ENCODE results near the gene ARHGAP15. TPM values are rescaled to one million over a fixed set of nuclear protein-coding genes. Genes with fewer than 3 reads are reported as not detected.
A peak's percentile ranks its signal among the peaks of the same experiment; 100 is the strongest.

Gene ARHGAP15
- total and polyA plus RNA-seq, 2 donors (not counting 1 experiment from before 2014, with no cell fraction given), result 0.07 TPM; not detected in 1

DNA sequence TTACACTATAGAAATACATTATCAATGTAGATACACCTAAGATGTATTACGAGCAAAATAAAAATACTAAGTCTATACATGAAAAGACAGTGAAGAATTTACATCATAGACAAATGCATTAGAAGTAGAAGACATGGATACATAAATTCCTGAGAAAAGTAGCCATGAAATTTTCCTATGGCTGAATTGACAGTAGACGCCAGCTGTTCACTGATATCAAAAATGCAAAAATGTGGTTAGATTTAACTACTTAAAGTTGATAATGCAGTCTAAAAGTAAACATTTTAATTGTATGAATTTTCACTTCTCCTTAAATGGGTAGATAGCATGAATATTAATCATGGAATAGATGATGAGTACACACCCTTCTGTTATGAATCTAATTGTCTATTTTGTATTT, 350.9 kb downstream of the ARHGAP15 start:
- no peak overlapping the region for H2AFZ ChIP-seq (ENCODE audit: low read length)
- no peaks in the 10 kb centered on the region for H4K20me1 ChIP-seq (ENCODE audit: control insufficient read depth, extremely low read depth, insufficient read depth, low read length)
- H3K9ac ChIP-seq (ENCODE audit: insufficient read depth, low read length), result no peak overlapping the region
- no peaks in the 10 kb centered on the region for H3K9me3 ChIP-seq (ENCODE audit: control insufficient read depth, insufficient read depth, low read depth, low read length)
- no peaks in the 10 kb centered on the region for H3K36me3 ChIP-seq (ENCODE audit: control insufficient read depth, insufficient read depth, low read length)
- H3K27ac ChIP-seq (ENCODE audit: insufficient read depth, low read length), result no peak overlapping the region
- H3K27me3 ChIP-seq (ENCODE audit: control insufficient read depth, insufficient read depth, low read length), result no peaks in the 10 kb centered on the region
- H3K79me2 ChIP-seq (ENCODE audit: control insufficient read depth, insufficient read depth, low read length), result no peaks in the 10 kb centered on the region
- H3K4me2 ChIP-seq (ENCODE audit: extremely low read depth, insufficient read depth, low read length), result no peak overlapping the region
- no peak overlapping the region for H3K4me3 ChIP-seq (replicated peaks in 1 of 4; ENCODE audit: control extremely low read depth in 1 of 4, insufficient read depth in 1 of 4, low read depth in 3 of 4, low read length in 4 of 4)
- peaks cover 12% of the 10 kb centered on the region for H3K4me1 ChIP-seq (ENCODE audit: control insufficient read depth, extremely low read depth, insufficient read depth, low read length)
- no peak for TF ChIP-seq EZH2 (IDR thresholded peaks at IDR 0.05; ENCODE audit: low read length, missing control alignments)
- TF ChIP-seq, protein P1, sequence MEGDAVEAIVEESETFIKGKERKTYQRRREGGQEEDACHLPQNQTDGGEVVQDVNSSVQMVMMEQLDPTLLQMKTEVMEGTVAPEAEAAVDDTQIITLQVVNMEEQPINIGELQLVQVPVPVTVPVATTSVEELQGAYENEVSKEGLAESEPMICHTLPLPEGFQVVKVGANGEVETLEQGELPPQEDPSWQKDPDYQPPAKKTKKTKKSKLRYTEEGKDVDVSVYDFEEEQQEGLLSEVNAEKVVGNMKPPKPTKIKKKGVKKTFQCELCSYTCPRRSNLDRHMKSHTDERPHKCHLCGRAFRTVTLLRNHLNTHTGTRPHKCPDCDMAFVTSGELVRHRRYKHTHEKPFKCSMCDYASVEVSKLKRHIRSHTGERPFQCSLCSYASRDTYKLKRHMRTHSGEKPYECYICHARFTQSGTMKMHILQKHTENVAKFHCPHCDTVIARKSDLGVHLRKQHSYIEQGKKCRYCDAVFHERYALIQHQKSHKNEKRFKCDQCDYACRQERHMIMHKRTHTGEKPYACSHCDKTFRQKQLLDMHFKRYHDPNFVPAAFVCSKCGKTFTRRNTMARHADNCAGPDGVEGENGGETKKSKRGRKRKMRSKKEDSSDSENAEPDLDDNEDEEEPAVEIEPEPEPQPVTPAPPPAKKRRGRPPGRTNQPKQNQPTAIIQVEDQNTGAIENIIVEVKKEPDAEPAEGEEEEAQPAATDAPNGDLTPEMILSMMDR (conservative IDR thresholded peaks at IDR 0.05 in 1 of 2, IDR thresholded peaks at IDR 0.05 in 1 of 2; ENCODE audit: low read depth in 1 of 2, low read length in 2 of 2), result no peak
- no peak for DNase-seq (ENCODE audit: low read depth in 2 of 2)

DNA sequence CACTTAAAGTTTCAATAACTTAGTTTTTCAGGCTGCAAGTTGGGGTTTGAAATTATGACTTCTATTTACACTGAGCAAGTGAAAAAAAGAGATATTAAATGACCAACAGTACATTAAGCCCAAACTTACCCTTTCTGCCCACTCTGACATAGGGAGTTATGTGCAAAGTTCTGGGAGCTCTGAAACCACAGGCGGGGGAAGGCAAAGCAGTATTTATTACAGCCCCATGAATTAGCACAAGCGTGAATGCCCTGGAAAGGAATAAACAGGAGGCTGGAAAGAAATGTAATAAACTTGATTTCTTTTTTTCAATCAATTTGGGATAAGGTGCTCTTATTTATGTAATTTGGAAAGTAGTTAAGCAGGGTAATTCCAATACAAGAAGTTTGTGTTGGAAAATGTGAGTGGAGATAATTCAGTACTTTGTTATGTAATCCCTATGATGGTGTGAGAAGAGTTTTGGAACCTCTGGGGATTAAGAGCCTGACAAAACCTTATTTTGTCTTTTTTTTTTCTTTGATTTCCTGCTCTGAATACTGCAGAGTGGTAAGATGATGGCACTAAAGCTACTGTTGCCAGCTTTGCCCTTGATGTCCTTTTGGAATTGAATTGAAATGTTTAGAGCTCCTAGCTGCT, 351.5 kb downstream of the ARHGAP15 start:
- TF ChIP-seq, protein P1 (conservative IDR thresholded peaks at IDR 0.05 in 1 of 2, IDR thresholded peaks at IDR 0.05 in 1 of 2; ENCODE audit: low read depth in 1 of 2, low read length in 2 of 2), result no peak
- no peak for TF ChIP-seq EZH2 (IDR thresholded peaks at IDR 0.05; ENCODE audit: low read length, missing control alignments)
- Histone ChIP-seq H2AFZ (ENCODE audit: low read length) (peak overlapping the region; percentile 21), H3K9me3 (ENCODE audit: control insufficient read depth, insufficient read depth, low read depth, low read length) (no peaks in the 10 kb centered on the region), H3K27ac (ENCODE audit: insufficient read depth, low read length) (no peak overlapping the region), H3K36me3 (ENCODE audit: control insufficient read depth, insufficient read depth, low read length) (no peaks in the 10 kb centered on the region), H3K9ac (ENCODE audit: insufficient read depth, low read length) (no peak overlapping the region), H3K27me3 (ENCODE audit: control insufficient read depth, insufficient read depth, low read length) (no peaks in the 10 kb centered on the region), H3K4me1 (ENCODE audit: control insufficient read depth, extremely low read depth, insufficient read depth, low read length) (peaks cover 5% of the 10 kb centered on the region), H4K20me1 (ENCODE audit: control insufficient read depth, extremely low read depth, insufficient read depth, low read length) (no peaks in the 10 kb centered on the region), H3K79me2 (ENCODE audit: control insufficient read depth, insufficient read depth, low read length) (no peaks in the 10 kb centered on the region), H3K4me2 (ENCODE audit: extremely low read depth, insufficient read depth, low read length) (no peak overlapping the region), H3K4me3 (replicated peaks in 1 of 4; ENCODE audit: control extremely low read depth in 1 of 4, insufficient read depth in 1 of 4, low read depth in 3 of 4, low read length in 4 of 4) (no peak overlapping the region)
- peak in 1 of 2 donors; percentile 13 for DNase-seq (ENCODE audit: low read depth in 2 of 2)

DNA sequence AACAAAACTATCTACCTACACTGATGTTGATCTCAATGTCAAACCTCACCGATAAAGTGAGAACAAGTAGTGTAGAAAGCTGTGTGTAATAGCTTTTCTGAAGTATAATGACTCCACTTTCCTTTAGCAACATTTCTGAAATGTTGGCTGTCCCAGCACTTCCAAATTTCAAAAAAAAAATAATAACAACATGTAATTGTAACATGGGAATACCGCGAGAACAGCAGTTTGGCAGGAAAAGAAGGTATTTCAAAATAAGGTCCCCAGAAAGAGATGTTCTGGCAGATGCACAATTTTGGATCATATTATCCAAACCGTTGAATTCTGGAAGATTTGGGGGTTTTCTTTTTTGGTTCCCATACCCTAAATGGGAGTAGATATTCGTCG, 352.0 kb downstream of the ARHGAP15 start:
- DNase-seq (ENCODE audit: low read depth in 2 of 2), result no peak
- TF ChIP-seq, protein P1 (conservative IDR thresholded peaks at IDR 0.05 in 1 of 2, IDR thresholded peaks at IDR 0.05 in 1 of 2; ENCODE audit: low read depth in 1 of 2, low read length in 2 of 2), result no peak
- TF ChIP-seq EZH2 (IDR thresholded peaks at IDR 0.05; ENCODE audit: low read length, missing control alignments), result no peak
- no peak overlapping the region for H3K4me3 ChIP-seq (replicated peaks in 1 of 4; ENCODE audit: control extremely low read depth in 1 of 4, insufficient read depth in 1 of 4, low read depth in 3 of 4, low read length in 4 of 4)
- no peak overlapping the region for H3K27ac ChIP-seq (ENCODE audit: insufficient read depth, low read length)
- H3K4me2 ChIP-seq (ENCODE audit: extremely low read depth, insufficient read depth, low read length), result no peak overlapping the region
- H3K36me3 ChIP-seq (ENCODE audit: control insufficient read depth, insufficient read depth, low read length), result no peaks in the 10 kb centered on the region
- peak overlapping the region; percentile 21 for H2AFZ ChIP-seq (ENCODE audit: low read length)
- peaks cover 5% of the 10 kb centered on the region for H3K4me1 ChIP-seq (ENCODE audit: control insufficient read depth, extremely low read depth, insufficient read depth, low read length)
- no peak overlapping the region for H3K9ac ChIP-seq (ENCODE audit: insufficient read depth, low read length)
- no peaks in the 10 kb centered on the region for H4K20me1 ChIP-seq (ENCODE audit: control insufficient read depth, extremely low read depth, insufficient read depth, low read length)
- H3K79me2 ChIP-seq (ENCODE audit: control insufficient read depth, insufficient read depth, low read length), result no peaks in the 10 kb centered on the region
- no peaks in the 10 kb centered on the region for H3K9me3 ChIP-seq (ENCODE audit: control insufficient read depth, insufficient read depth, low read depth, low read length)
- no peaks in the 10 kb centered on the region for H3K27me3 ChIP-seq (ENCODE audit: control insufficient read depth, insufficient read depth, low read length)

All from fibroblast of lung (primary cell).